HG02981 (cell line): Measurements from ENCODE around the gene SPATA33.
"Not testable (repeated sequence)": the region's sequence is repeated elsewhere in the genome, so short reads cannot be mapped to it uniquely, and the experiment has no call there.

Experiments used
- ATAC-seq: cut with Tn5 transposase; IDR thresholded peaks from one replicate; pipeline ENCODE4 v1.9.1; 2021; ENCODE audit warnings: mild to moderate bottlenecking, moderate library complexity; ENCODE audit not compliant: unreplicated experiment

Gene SPATA33

GRCh38 chr16:89691231-89691985 lies 33.8 kb downstream of the SPATA33 start:
- no peak for ATAC-seq

GRCh38 chr16:89691986-89692569 lies 34.4 kb downstream of the SPATA33 start:
- ATAC-seq: no peak

GRCh38 chr16:89693289-89693731 lies 35.7 kb downstream of the SPATA33 start:
- ATAC-seq: no peak

DNA sequence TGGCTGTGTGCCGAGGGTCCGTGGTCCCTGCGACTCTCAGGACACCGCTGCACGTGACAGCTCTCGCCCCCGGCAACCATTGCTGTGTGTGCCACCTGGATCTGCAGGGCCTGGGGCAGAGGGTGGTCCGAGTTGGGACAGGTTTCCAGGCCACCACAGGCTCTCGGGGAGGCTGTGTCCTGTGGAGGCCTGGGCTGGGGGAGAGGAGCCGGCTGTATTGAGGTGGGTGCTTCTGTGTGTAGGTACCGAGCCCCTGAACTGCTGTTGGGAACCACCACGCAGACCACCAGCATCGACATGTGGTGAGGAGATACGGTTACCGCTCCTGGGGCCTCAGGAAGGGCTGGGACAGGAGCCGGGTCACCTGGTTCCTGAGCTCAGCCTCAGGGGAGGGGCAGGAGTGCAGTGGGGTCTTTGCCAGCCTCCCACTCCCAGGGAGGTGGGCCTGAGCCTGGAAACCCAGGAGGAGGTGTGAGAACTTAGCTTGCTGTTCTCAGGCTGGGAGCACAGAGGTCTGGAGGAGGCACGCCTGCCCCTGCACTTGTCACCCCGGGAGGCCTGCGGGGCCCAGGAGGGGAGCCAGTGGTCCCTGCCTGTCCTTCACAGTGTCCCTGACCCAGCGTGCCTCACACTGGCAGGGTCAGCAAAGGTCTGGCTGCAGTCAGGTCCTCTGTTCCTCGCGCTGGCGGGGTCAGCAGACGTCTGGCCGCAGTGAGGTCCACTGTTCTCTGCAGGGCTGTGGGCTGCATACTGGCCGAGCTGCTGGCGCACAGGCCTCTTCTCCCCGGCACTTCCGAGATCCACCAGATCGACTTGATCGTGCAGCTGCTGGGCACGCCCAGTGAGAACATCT lies 36.5 kb downstream of the SPATA33 start:
- ATAC-seq: no peak

- ATAC-seq: not testable (repeated sequence)
Measured at GRCh38 chr16:89694784-89695085, 37.1 kb downstream of the SPATA33 start.

- ATAC-seq: no peak
Measured at GRCh38 chr16:89695086-89695874, 37.6 kb downstream of the SPATA33 start.

DNA sequence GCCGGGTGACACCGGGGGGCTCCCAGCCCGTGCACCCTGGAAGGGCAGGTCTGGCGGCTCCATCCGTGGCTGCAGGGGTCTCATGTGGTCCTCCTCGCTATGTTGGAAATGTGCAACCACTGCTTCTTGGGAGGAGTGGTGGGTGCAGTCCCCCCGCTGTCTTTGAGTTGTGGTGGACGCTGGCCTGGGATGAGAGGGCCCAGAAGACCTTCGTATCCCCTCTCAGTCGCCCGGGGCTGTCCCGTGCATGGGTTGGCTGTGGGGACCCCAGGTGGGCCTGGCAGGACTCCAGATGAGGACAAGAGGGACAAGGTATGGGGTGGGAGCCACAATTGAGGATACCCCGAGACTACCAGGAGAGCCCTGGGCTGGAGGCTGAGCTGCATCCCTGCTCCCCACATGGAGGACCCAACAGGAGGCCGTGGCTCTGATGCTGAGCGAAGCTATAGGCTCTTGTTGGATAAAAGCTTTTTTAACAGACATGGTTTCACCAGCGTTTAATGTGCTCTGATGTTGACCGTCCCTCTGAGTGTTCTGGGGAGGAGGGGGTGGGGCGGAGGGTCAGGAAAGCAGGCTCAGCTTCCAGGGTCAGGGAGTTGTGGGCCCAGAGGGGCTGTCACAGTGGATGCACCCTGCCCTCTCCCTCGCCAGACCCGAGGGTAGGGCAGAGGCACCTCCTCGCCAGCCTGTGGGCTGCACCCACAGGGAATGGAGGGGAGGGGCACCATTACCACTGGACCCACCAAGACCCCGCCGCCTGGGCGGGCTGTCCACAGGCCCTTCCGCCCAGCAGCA lies 38.4 kb downstream of the SPATA33 start:
- no peak for ATAC-seq

GRCh38 chr16:89696670-89697128 lies 39.1 kb downstream of the SPATA33 start:
- ATAC-seq: no peak

DNA sequence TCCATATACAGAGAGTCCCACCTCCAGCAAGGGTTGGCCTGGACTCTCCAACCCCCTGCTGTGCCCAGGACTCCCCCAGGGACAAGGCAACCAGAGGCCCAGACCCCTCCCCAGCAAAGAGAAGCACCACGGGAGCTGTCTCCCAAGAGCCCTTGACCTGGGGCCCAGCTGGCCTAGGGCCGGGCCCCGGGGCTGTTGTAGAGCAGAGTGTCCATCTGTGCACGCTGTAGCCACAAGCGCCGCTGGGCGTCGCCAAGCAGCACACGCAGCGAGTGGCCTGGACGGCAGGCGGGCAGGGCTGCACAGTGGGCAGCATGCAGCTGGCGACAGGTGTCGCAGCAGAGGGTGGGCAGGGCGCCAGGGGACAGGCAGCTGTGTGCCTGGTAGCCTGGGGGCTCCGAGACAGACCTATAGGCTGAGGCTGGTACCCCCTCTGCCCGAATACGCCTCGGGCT lies 39.6 kb downstream of the SPATA33 start:
- ATAC-seq: no peak

GRCh38 chr16:89697616-89698331 lies 40.1 kb downstream of the SPATA33 start:
- no peak for ATAC-seq

DNA sequence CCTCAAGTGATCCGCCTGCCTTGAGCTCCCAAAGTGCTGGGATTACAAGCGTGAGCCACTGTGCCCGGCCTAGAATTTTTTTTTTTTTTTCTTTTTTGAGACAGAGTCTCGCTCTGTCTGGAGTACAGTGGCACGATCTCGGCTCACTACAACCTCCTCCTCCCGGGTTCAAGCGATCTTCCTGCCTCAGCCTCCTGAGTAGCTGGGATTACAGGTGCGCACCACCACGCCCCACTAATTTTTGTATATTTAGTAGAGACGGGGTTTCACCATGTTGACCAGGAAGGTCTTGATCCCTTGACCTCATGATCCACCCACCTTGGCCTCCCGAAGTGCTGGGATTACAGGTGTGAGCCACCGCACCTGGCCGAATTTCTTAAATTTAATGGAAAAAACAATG lies 41.1 kb downstream of the SPATA33 start:
- ATAC-seq: not testable (repeated sequence)

- ATAC-seq: not testable (repeated sequence)
Measured at GRCh38 chr16:89699629-89700099, 42.0 kb downstream of the SPATA33 start.

- peak; percentile 40 for ATAC-seq
Measured at GRCh38 chr16:89700100-89700648, 42.5 kb downstream of the SPATA33 start.

DNA sequence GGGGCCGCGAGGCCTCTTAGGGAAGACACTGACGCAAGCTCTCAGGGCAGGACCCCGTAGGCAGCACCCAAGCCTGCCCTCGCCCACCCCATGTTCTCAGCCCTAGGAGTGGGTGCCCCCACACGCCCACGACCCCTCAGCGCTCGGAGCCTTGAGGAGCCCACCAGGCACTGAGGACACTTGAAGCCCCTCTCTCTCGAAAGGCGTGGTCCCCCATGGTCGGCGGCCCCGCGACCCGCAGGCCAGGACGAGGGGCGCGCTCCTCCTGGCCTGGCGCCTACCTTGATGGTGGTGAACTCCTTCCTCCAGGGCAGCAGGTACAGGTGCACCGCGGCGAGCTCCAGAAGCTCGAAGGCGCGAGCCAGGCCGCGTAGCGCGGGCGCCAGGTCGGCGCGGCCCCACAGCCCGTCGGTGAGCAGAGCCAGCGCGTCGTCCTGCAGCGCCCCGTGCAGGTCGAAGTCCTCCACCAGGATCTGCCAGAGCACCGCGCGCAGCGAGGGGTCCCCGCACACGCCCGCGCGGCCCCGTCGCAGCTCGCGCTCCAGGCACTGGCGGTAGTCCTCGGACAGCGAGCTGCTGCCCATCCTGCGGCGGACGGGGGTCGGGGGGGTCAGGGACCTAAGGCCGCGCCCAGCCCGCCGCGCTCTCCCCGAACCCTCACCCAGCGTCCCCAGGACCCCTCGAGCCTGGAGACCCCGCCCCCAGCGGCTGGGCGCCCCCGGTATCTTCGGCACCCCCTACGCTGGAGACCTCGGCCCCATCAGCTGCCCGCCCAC lies 43.2 kb downstream of the SPATA33 start:
- ATAC-seq: no peak

- peak; percentile 69 for ATAC-seq
Measured at GRCh38 chr16:89701425-89702406, 44.1 kb downstream of the SPATA33 start, which contains the start of gene SPATA2L. SPATA2L (minus strand) TSS chr16:89701705; CDS start chr16:89701232, 473 bp downstream.

- ATAC-seq: no peak
Measured at GRCh38 chr16:89704281-89704680, 46.6 kb downstream of the SPATA33 start.

GRCh38 chr16:89705006-89705405 lies 47.4 kb downstream of the SPATA33 start:
- no peak for ATAC-seq
